Measurements from ENCODE around the gene USH2A.

DNA sequence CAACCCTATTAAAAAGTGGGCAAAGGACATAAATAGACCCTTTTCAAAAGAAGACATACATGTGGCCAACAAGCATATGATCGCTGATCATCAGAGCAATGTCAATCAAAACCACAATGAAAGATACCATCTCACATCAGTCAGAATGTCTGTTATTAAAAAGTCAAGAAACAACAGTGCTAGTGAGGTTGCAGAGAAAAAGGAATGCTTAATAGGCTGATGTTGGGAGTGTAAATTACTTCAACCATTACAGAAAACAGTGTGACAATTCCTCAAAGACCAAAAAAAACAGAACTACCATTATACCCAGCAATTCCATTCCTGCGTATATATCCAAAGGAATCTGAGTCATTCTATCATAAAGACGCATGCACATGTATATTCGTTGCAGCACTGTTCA, 13.2 kb downstream of the USH2A start:
- TF ChIP-seq CTCF (IDR thresholded peaks at IDR 0.05) (no peak), POLR2A (IDR thresholded peaks at IDR 0.05) (no peak)
